ENCODE data around the gene TANC1. TPM values are rescaled to one million over a fixed set of nuclear protein-coding genes. Genes with fewer than 3 reads are reported as not detected.
"Not testable (repeated sequence)": the region's sequence is repeated elsewhere in the genome, so short reads cannot be mapped to it uniquely, and the experiment has no call there.

Gene TANC1
- total RNA-seq, 1 experiment from 2014 or later, result 12.6 TPM

DNA sequence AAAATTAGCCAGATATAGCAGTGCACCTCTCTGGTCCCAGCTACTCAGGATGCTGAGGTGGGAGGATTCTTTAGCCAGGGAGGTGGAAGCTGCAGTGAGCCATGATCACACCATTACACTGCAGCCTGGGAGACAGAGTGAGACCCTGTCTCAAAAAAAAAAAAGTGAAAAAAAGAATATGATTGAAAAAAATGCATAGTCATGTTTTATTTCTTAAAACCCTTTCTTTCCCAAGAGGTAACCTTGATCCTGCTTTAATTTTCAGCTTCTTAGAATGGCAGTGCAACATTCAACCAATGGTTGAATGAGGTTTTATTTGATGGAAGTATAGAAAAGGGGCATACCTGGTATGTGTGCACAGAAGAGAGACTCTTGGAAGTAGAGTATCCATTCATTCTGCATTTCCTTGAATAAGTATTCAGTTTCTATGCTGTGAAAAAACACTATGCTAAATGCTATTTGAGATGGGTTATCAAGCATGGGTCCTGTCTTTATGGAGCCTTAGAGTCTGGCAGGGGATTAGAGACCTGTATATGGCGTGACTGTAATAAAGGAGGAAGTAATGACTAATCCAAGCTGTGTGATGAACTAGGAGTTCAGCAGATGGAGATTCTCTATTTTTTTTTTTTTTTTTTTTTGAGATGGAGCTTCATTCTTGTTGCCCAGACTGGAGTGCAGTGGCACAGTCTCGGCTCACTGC is 171.8 kb downstream of the TANC1 start:
- DNase-seq (ENCODE audit: low spot score), result peak; percentile 64

DNA sequence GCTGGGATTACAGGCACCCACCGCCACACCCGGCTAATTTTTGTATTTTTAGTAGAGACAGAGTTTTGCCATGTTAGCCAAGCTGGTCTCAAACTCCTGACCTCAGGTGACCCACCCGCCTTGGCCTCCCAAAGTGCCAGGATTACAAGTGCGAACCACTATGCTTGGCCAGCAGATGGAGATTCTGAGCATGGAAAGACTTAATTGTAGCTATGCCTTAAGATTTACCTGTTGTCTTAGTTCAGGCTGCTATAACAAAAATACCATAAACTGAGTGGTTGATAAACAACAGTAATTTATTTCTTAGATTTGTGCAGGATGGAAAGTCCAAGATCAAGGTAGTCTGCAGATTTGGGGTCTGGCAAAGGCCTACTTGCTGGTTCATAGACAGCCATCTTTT is 172.4 kb downstream of the TANC1 start:
- DNase-seq (ENCODE audit: low spot score), result not testable (repeated sequence)

DNA sequence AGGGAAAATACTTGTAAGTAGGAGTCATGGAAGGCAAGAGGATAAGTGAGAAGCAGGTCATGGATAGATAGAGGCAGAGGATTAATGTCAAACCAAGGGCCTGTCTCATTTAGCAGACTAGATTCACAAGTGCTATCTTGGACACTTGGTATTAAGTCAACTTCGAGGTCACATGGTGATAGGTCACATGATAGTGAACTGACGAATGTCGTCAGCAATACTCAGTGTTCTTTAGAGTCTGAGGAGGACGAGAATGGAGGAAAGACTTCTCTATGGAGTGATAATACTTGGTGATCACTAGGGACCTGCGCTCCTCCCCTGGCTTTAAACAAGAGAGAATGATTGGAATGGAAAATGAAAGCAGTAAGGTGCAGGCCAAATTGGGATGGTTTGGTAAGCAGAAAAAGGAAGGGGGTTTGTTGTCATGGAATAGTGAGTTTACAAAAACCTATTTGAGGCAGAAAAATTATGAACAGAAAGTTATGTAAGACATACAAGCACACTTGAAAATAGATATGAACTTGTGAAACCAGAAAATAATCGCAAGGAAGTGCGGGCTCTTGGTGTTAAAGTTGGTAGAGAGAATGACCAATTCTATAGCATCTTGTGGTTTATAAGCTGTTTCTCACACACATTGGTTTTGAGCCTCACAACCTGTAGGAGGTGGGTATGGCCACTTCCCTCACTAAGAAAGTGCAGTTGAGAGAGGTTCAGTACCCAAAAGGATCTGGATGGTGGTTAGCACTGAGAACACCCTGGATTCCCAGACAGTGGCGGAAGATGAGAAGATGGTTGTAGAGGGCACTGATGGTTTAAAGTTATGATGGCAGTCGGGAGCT is 176.6 kb downstream of the TANC1 start:
- no peak for DNase-seq (ENCODE audit: low spot score)

DNA sequence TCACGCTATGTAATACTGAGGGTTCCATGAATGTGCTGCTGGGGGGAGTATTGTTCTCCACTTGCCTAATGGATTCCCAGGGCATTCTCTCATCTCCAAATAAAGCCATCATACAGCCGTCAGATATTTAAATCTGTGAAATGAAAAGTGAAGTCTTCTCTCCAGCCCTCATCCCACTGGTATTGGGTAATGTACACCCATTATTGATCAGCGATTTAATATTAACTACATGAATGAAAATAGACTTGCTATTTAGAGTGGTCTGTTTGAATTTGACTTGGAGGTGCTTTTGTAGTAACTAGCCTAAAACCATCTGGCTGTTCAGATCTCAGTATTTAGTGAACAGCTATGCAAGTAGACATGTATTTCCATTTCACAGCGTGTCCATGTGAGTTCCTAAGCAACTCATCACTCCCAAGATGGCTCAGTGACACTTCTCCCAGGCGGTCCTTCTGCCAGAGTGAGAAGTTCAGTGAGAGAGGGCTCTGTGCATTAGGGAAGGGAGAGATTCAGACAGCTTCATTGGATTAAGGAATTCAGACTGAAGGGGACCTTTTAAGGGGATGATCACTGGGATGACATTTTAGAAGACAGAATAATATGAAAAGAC is 177.4 kb downstream of the TANC1 start:
- DNase-seq (ENCODE audit: low spot score), result no peak

DNA sequence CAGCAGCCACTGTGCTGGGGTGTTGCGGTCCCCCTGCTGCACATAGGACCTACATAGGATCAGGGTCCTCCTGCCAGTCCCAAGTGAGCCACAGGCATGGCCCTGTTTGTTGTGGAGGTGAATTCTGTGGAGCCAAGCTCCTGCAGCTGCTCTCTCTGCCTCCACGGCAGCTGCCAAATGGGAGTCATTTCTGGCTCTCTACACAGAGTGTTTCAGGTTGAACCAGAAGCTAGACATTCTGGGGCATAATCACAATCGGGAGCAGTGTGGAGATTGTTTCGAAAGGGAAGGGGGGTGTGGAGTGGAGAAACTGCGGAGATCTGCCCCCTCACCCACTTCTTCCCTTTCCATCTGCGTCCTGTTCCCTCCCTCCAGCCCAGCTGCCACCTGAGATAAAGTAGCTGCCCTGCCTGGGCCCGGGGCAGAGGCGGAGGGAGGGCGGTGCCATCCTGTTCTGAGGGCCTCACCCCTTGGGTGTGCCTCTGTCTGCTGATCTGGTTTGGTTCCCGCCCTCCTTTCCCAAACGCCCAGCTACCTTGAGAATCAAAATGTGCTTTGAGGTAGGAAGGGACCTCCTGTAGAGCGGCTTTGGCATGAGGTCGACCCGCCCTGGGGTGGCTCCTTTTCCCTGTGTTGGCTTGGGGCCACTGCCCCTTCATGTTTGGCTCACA is 178.7 kb downstream of the TANC1 start:
- DNase-seq (ENCODE audit: low spot score), result peak; percentile 25

DNA sequence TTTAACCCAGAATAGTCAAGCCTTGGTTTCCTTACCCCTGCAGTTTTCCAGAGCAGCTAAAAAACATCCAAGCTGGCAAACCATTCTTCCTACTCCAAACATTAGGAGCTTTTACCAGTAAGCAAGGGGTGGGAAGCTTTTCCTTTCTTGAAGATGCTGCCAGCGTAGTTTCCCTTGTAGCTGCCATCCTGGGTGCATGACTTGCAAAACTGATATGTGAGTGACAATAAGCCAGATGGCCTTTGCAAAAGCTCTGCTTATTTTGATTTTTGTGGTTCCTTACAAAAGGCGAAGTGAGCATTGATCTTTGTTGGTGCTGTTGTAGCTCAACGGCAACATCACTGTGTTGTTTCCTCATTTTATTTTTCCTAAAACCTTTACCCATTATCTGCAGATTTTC is 179.2 kb downstream of the TANC1 start:
- no peak for DNase-seq (ENCODE audit: low spot score)

DNA sequence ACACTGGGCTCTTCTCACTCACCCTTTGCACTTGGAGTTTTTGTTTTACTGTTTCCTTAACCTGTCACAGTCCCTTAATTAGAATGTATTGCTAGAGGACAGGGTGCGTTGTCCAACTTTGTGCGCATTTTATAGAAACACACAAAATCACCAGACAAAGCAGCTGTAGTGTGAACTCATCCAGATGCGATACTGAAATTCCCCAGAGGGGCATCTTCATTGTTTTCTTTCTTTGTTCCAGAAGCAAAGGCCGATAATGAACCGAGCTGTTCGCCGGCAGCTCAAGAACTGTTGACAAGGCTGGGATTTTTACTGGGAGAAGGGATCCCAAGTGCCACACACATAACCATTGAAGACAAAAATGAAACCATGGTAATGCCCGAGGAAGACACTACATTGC is 180.5 kb downstream of the TANC1 start:
- DNase-seq (ENCODE audit: low spot score), result no peak

DNA sequence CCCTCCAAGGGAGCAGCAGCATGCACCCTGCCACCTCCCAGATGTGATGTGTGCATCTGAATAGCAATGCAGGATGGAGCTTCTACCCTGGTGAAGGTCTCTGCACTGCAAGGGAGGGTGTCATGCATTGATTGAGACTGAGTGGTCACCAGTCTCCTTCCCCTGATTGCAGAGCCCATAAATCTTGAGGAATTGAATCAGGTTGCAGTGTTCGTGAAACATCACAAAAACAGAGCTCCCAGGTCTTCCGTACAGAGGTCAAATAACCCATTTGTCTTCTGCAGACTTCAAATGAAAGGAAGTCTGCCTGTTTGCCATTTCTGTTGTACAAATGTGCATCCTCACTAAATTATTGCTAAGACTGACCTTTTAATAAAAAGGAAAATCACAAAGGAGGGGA is 181.3 kb downstream of the TANC1 start:
- DNase-seq (ENCODE audit: low spot score), result no peak

DNA sequence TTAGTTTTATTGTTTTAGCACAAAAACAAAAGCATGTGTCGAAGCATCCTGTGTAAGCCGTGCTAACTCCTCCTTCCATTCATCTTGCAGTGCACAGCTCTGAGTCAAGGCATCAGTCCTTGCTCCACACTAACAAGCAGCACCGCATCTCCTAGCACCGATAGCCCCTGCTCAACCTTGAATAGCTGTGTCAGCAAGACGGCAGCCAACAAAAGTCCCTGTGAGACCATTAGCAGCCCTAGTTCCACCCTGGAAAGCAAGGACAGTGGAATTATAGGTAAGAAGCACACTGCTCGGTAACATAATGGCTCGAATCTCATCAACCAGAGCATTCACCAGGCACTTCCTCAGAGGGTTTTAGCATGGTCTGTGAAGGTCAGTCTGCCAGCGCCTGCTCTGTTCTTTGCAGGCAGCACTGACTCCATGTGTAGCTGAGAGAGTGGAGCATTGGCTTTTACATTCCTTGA is 181.9 kb downstream of the TANC1 start:
- DNase-seq (ENCODE audit: low spot score), result no peak

DNA sequence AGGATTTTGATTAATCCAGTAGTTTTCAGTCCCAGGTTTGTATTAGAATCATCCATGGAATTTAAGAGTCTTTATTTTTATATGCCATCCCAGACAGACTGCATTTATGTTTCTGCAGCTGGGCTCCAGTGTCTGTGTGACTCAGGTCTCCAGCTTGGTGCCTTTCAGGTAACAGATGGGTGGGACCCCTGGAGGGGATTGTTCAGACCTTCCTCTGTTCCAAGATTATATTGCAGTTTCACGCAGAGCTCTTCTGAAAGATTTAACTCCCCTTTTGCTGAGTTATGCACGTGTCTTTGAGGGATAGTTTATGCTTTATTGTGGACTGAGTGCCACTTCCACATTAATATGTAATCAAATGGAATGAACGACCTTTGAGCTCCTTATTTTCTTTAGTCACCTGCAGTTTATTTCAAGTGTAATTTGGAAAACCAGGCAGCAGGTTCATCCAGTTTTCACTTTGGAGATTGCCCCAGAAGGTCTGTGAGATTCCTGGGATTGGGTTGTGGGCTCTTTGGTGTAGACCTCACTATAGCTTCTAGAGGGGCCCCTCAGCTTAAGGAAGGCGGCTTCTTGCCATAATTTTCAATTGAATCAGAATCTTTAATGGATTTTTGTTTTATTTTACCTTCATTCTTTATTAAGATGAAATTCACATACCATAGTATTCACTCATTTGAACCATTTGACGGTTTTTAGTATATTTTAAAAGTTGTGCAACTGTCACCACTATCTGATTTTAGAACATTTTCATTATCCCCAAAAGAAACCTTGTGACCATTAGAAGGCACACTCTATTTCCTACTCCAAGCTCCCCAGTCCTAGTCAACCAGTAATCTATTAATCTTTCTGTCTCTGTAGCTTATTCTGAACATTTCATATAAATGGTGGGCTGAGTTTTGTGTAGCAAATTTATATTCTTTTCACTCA is 183.0 kb downstream of the TANC1 start:
- DNase-seq (ENCODE audit: low spot score), result no peak

DNA sequence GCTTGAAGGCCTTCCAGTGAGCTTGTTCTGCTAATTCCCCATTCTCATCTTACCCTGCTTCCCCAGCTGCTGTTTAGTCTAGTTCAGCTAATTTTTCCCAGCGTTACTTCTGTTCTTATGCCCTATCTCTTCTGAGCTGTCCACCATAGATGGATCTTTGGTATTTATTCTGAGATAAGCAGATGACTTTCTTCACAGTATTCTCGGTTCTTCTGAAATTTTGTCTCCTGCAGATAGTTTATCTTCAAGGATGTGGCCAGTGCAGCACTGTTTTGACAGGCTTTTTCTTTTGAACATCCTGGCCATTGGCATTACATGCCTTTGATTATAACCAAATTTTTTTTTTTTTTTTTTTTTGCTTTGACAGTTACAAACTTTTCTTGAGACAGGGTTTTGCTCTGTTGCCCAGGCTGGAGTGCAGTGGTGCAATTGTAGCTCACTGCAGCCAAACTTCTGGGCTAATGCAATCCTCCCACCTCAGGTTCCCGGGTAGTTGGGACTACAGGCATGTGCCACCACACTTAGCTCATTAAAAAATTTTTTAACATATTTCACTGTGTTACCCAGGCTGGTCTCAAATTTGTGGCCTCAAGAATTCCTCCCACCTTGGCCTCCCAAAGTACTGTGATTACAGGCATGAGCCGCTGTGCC is 183.8 kb downstream of the TANC1 start:
- DNase-seq (ENCODE audit: low spot score), result no peak

DNA sequence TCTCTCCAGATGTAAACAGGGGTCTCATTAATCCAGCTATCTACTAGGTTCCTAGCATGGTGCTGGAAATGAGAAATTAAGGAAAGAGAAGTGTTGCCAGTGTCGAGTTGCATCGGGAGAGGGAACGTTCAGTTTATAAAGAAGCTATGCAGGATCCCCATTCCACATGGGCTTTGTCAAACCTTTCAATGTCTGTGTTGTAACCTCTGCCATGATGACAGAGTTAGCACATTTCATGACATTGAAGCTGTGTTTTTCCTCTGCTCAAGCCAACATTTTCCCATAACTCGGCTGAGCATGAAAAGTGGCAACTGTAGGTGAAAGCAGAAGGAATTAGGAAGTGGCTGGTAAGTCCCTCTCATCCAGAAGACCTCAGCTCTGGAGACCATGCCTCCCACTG is 184.6 kb downstream of the TANC1 start:
- DNase-seq (ENCODE audit: low spot score), result no peak

DNA sequence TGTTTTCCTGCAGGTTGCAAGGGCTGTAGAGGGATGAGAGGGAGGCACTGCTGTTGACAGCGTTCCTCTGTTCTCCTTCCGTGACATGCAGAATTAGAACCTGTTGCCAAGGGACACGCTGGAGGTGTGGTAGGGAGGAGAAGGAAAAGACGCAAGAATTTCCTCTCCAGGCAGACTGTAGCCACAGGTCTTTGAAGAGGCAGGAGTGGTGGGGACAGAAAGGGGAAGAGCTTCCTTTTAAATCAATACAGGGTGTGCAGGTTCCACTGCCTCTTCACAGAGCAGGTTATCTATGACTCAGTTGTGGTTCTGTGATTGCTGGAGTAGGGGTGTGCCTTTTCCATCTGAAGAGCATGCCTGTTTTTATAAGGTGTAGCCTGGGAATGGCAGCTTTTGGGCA is 185.0 kb downstream of the TANC1 start:
- DNase-seq (ENCODE audit: low spot score), result no peak

DNA sequence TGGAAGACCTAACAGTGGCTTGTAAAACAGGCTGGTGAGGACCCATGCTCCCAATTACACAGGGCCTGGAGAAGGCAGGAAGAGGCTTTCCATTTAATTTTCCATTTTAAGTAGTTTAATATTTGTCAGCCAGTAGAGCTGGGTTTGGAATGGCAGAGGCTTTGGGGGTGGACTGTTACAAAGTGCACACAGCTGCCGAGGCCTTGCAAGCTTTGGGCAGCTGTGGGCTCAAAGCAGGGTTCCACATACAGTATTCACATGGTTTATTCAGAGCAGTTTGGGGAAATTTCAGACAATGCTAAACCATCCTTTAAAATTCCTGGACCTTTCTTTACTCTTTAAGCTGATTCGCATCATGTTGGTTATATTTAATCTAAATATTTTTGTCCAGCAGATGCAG is 185.5 kb downstream of the TANC1 start:
- no peak for DNase-seq (ENCODE audit: low spot score)

DNA sequence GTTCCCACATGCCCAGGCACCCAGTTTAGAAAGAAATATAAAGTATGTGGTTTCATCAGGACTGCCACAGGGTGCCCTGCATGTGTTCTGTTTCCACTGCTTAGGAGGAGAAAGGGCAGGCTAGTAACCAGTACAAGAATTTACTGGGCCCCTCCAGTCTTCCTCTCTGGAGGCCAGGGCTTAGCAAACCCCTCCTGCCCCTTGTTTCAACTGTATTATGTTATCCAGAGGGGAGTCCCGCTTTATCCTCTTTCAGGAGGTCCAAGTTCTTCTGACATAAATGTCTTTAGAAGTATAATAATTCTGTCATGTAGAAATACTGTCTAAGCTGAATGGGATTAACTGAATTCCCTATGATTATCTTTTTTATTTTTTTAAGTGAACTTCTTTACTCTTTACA is 185.9 kb downstream of the TANC1 start:
- DNase-seq (ENCODE audit: low spot score), result no peak

DNA sequence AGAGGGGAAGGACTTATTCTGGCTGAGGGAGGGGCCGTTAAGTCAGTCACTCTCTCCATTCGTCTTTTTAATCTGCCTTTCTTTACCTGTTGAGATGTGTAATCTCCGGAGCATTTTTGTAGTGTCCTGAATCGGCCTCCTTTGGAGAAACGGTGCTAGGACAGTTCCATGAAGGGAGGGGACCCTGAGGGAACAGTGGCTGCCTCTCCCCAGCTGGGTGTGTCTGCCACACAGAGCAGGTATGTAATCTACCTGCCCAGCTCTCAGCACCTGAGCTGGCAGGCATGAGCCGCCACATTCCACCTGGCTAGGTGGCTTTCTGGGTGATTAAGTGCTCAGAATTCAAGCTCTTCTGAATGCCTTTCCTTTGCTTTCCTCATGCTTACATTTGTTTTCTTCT is 186.9 kb downstream of the TANC1 start:
- DNase-seq (ENCODE audit: low spot score), result no peak

DNA sequence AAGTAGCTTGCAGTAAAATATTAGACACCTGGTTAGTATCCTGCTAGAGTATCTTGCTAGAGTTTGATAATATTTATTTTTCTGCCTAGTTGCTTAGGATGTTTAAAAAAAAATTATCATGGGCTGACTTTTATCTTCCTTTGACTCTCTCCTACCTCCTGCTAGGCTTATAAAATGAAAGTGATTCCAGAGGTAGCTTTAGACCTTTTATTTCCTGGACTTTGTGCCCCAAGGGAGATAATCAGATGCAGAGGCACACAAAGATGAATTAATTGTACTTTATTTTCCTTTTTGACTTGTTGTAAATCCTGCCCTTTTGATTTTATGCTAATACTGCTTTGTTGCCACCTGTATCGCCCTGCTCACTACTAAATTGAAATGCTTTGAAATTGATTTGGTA is 187.4 kb downstream of the TANC1 start:
- DNase-seq (ENCODE audit: low spot score), result no peak

DNA sequence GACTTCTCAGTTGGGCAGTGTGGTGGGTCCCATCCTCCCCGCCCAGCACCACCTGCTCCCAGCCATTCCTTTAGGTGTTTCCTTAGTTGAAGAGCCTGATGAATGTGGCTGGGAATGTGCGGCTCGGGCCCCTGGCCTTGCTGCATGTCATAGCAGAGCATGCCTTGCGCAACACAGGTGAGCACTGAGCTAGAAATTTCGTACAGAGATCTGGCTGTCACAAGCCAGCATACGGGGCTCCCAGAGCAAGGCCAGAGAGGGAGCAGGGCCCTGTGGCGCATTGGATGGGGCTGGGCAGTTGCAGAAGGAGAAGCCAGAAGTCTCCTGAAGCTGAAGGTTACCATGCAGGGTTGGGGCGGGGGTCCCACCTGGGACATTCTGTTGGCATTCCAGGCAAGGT is 188.4 kb downstream of the TANC1 start:
- DNase-seq (ENCODE audit: low spot score), result no peak

DNA sequence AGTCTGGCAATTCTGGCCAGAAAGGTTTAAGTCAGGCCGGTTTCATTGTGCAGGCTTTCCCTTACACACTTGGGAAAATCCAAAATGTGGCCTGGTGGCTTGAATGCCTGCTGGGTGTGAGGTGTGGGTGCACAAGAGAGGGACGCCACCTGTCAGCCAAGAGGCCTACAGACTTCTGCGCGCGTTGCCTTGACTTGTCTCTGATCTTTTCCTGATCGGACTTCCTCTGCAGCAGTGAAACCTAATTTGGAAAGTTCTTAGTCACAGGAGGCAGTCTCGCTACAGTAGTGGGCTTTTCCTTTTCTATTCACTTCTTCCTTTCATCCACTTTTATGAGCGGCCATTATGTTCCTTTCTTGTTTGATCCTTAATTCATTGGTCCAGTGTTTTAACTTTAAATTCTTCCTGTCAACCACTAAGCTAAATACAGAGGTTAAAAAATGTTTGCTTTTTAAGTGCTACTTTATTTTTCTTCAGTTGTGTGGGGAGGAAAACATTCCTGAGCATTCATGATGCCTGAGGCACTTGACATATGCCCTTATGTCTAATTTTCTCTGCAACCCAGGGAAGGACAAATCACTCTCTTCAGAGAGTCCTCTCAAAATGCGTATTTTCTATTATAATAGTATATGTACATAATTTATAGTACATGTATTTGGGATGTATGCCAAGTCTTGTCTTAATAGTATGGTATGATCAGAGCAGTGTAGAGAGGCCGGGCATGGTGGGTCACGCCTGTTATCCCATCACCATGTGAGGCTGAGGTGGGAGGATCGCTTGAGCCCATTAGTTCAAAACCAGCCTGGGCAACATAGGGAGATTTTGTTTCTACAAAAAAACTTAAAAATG is 189.1 kb downstream of the TANC1 start:
- no peak for DNase-seq (ENCODE audit: low spot score)

DNA sequence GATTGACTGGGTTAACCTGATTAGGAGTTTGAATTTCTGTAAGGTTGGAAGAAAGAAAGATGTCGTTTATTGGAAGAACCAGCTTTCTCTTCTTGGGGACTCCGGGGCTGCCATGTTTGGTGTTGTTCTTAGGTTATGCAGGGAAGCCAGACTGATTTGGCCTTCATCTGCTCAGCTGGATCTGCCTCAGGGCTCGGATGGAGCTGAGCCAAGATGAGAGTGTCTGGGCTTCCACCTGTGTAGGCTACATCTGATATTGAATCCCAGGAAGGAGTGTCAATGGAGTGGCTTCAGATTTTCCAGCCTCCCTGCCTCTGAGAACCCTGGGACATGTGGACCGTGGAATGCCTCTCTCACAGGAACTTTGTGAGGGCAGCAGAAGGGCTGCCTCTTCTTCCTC is 192.0 kb downstream of the TANC1 start:
- no peak for DNase-seq (ENCODE audit: low spot score)

Data from A172 (cell line).